Measurements from ENCODE around the gene WNT5A. TPM values are rescaled to one million over a fixed set of nuclear protein-coding genes. Genes with fewer than 3 reads are reported as not detected.

WNT5A gene
- total and polyA plus RNA-seq, 10 donors = 1.1 to 26.7 (median 11.3) TPM

DNA sequence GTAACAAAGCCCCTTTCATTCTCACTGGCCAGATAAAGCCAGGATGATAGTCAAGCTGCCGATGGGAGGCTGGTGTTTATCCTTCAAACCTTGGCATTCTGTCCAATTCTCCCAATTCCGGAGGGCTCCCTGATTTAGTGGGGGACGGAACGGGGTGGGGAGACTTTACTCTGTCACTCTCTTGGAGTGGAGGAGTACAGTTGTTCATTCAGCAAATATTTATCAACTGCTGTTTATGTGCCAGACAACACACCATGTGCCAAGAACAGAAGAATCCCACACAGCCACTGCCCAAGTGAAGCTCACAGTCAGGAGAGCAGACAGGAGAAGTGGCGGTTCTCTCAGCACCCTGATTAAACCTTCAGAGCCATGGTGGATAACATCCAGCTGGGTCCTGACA lies 63.3 kb downstream of the WNT5A start:
- intact Hi-C loops (cut with DNase I; ENCODE audit: low total_unique reads) = no loop called here
- no peak for DNase-seq
- TF ChIP-seq POLR2A (IDR thresholded peaks at IDR 0.05) (no peak), POLR2AphosphoS5 (IDR thresholded peaks at IDR 0.05) (no peak)
- TF ChIP-seq, protein P1, sequence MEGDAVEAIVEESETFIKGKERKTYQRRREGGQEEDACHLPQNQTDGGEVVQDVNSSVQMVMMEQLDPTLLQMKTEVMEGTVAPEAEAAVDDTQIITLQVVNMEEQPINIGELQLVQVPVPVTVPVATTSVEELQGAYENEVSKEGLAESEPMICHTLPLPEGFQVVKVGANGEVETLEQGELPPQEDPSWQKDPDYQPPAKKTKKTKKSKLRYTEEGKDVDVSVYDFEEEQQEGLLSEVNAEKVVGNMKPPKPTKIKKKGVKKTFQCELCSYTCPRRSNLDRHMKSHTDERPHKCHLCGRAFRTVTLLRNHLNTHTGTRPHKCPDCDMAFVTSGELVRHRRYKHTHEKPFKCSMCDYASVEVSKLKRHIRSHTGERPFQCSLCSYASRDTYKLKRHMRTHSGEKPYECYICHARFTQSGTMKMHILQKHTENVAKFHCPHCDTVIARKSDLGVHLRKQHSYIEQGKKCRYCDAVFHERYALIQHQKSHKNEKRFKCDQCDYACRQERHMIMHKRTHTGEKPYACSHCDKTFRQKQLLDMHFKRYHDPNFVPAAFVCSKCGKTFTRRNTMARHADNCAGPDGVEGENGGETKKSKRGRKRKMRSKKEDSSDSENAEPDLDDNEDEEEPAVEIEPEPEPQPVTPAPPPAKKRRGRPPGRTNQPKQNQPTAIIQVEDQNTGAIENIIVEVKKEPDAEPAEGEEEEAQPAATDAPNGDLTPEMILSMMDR (IDR thresholded peaks at IDR 0.05 in 8 of 11, conservative IDR thresholded peaks at IDR 0.05 in 3 of 11) = no peak
- Histone ChIP-seq H3K4me1 (no peaks in the 10 kb centered on the region), H3K9me3 (peaks cover 0 to 31% (median 11%) of the 10 kb centered on the region in 8 donors), H3K36me3 (no peaks in the 10 kb centered on the region), H3K4me3 (no peak overlapping the region), H3K27ac (no peak overlapping the region), H3K27me3 (replicated peaks in 1 of 7) (no peaks in the 10 kb centered on the region)
- 72 to 98% (median 87%) methylated on average over 5 of the region's 5 CpGs for WGBS, 5 donors

DNA sequence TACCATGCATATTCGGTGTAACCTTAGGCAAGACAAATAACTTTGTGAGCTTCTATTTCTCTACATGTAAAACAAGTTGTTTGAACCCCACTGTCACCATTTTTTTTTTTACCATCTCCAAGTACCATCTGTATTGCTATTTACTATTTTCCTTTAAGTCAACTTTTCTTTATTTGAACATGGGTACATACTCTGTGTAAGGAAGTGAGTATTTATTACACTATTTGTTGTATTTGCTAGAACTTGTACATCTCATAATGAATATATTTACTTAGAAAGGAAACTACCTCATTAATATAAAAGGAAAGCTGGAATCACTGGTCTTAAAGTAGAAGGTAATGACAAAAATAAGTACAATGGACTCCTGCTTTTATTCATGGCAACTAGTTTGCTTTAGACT lies 69.9 kb downstream of the WNT5A start:
- intact Hi-C loops (cut with DNase I; ENCODE audit: low total_unique reads) = no loop called here
- 84 to 95% (median 88%) methylated on average over 1 of the region's 1 CpG for WGBS, 5 donors

GRCh38 chr3:55416331-55416821 lies 70.7 kb downstream of the WNT5A start:
- Histone ChIP-seq H3K4me3 (no peak overlapping the region), H3K27ac (no peak overlapping the region), H3K36me3 (no peaks in the 10 kb centered on the region), H3K27me3 (replicated peaks in 1 of 7) (no peaks in the 10 kb centered on the region), H3K4me1 (no peaks in the 10 kb centered on the region), H3K9me3 (peaks cover 0 to 28% (median 19%) of the 10 kb centered on the region in 8 donors)
- TF ChIP-seq, protein P1 (IDR thresholded peaks at IDR 0.05 in 8 of 11, conservative IDR thresholded peaks at IDR 0.05 in 3 of 11) = no peak
- no peak for TF ChIP-seq POLR2AphosphoS5 (IDR thresholded peaks at IDR 0.05)
- TF ChIP-seq POLR2A (IDR thresholded peaks at IDR 0.05) = no peak
- WGBS, 5 donors = 57 to 76% (median 71%) methylated on average over 2 to 3 of the region's 3 CpGs
- no peak for DNase-seq
- intact Hi-C loops (cut with DNase I; ENCODE audit: low total_unique reads) = no loop called here

More for the DNA sequence above, 69.9 kb downstream of the WNT5A start:
- H3K4me1 ChIP-seq = no peaks in the 10 kb centered on the region
- TF ChIP-seq POLR2AphosphoS5 (IDR thresholded peaks at IDR 0.05) (no peak), POLR2A (IDR thresholded peaks at IDR 0.05) (no peak)
- TF ChIP-seq, protein P1 (IDR thresholded peaks at IDR 0.05 in 8 of 11, conservative IDR thresholded peaks at IDR 0.05 in 3 of 11) = no peak
- peaks cover 0 to 32% (median 19%) of the 10 kb centered on the region in 8 donors for H3K9me3 ChIP-seq
- no peak overlapping the region for H3K4me3 ChIP-seq
- DNase-seq = no peak
- no peak overlapping the region for H3K27ac ChIP-seq
- no peaks in the 10 kb centered on the region for H3K27me3 ChIP-seq (replicated peaks in 1 of 7)
- no peaks in the 10 kb centered on the region for H3K36me3 ChIP-seq

Data from spleen (tissue), 11 donors.